ENCODE results near the gene HVCN1.

DNA sequence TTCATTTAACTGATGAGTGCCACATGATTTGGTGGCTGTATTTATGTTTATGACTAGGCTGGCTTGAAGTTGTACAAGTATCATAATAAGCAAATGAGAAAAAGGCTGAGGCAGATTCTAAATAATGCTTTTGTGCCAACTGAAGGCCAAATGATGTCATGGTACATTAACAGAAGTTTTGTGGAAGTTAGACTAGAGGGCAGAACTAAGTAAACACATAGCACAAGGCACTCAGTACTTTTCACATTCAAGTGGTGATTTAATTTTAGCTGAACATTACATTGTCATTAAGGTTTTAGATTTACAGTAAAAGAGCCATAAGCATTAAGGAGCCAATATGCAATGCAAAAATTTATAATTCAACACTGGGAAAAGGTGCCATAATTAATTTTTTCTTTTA lies 32.7 kb upstream of the HVCN1 start:
- TF ChIP-seq POLR2A (IDR thresholded peaks at IDR 0.05) = no peak
- TF ChIP-seq CTCF (IDR thresholded peaks at IDR 0.05) = no peak
- TF ChIP-seq POLR2AphosphoS5 (IDR thresholded peaks at IDR 0.05) = no peak
